Neural progenitor cell (in vitro differentiated cells): ENCODE data around the gene LRRIQ4. TPM values are rescaled to one million over a fixed set of nuclear protein-coding genes. Genes with fewer than 3 reads are reported as not detected.

Source experiments
- DNase-seq: peaks from one replicate; pipeline ENCODE4 v3.0.0-alpha.2; 2016; ENCODE audit warnings: low spot score
- H2AFZ ChIP-seq: fragments of 200-600 bp; sonication (generic); replicated peaks from 2 replicates; pipeline ENCODE4 v1.6.1; 2016; ENCODE audit warnings: antibody characterized with exemption
- H3F3A ChIP-seq: fragments of 200-600 bp; sonication (generic); 2 replicates; pipeline ENCODE4 v1.6.1; 2016; ENCODE audit warnings: antibody characterized with exemption, low read depth
- H3K27ac ChIP-seq: fragments of 200-600 bp; sonication (generic); 2 replicates; pipeline ENCODE4 v1.5.1; 2016; ENCODE audit warnings: mild to moderate bottlenecking
- H3K27me3 ChIP-seq: fragments of 200-600 bp; sonication (generic); 2 replicates; pipeline ENCODE4 v1.6.1; 2016; ENCODE audit warnings: mild to moderate bottlenecking, moderate library complexity
- H3K36me3 ChIP-seq: fragments of 200-600 bp; sonication (generic); 2 replicates; pipeline ENCODE4 v1.5.1; 2016
- H3K4me1 ChIP-seq: fragments of 200-600 bp; sonication (generic); 2 replicates; pipeline ENCODE4 v1.6.1; 2016; ENCODE audit warnings: mixed run types
- H3K4me2 ChIP-seq: fragments of 200-600 bp; sonication (generic); 2 replicates; pipeline ENCODE4 v1.6.1; 2016
- H3K4me3 ChIP-seq: fragments of 200-600 bp; sonication (generic); 2 replicates; pipeline ENCODE4 v1.5.1; 2016
- H3K79me2 ChIP-seq: fragments of 200-600 bp; sonication (generic); 2 replicates; pipeline ENCODE4 v1.6.1; 2016; ENCODE audit warnings: low read depth
- H3K9ac ChIP-seq: fragments of 200-600 bp; sonication (generic); 2 replicates; pipeline ENCODE4 v1.6.1; 2016
- H3K9me3 ChIP-seq: fragments of 200-600 bp; sonication (generic); 2 replicates; pipeline ENCODE4 v1.5.1; 2016; ENCODE audit warnings: low read depth
- H4K20me1 ChIP-seq: fragments of 200-600 bp; sonication (generic); 2 replicates; pipeline ENCODE4 v1.6.1; 2016; ENCODE audit warnings: low read depth
- H3K27ac Mint-ChIP-seq: 3 replicates; pipeline ENCODE4 v1.8.0; 2021; ENCODE audit warnings: mixed read lengths
- H3K27me3 Mint-ChIP-seq: 2 replicates; pipeline ENCODE4 v1.8.0; 2022; ENCODE audit warnings: low read depth, mild to moderate bottlenecking, inconsistent platforms, moderate library complexity, mixed read lengths; ENCODE audit not compliant: insufficient read depth
- H3K36me3 Mint-ChIP-seq: 3 replicates; pipeline ENCODE4 v1.8.0; 2021; ENCODE audit warnings: mixed read lengths
- H3K4me1 Mint-ChIP-seq: 3 replicates; pipeline ENCODE4 v1.8.0; 2021; ENCODE audit warnings: mixed read lengths
- H3K4me3 Mint-ChIP-seq: 3 replicates; pipeline ENCODE4 v1.8.0; 2021; ENCODE audit warnings: mild to moderate bottlenecking, moderate library complexity, mixed read lengths
- H3K9me3 Mint-ChIP-seq: 3 replicates; pipeline ENCODE4 v1.8.0; 2020; ENCODE audit warnings: mixed read lengths
- CTCF ChIP-seq: fragments of 200-600 bp; sonication (generic); IDR thresholded peaks from 2 replicates; pipeline ENCODE4 v1.5.1; 2017; ENCODE audit warnings: antibody characterized with exemption, mild to moderate bottlenecking
- EZH2 ChIP-seq: fragments of 200-600 bp; sonication (generic); IDR thresholded peaks from 2 replicates; pipeline ENCODE4 v1.6.1; 2017; ENCODE audit warnings: antibody characterized with exemption, mild to moderate bottlenecking, moderate library complexity
- EZH2phosphoT487 ChIP-seq: fragments of 200-600 bp; sonication (generic); IDR thresholded peaks from 2 replicates; pipeline ENCODE4 v1.6.1; 2017; ENCODE audit warnings: antibody characterized with exemption
- total RNA-seq: library from RNA; depleted of rRNA; stranded (reverse); fragments of >200 nt; gene quantifications from 2 replicates; pipeline ENCODE4 v1.2.3, GENCODE V29; 2015; ENCODE audit warnings: low replicate concordance

Gene LRRIQ4
- total RNA-seq, 1 donor from 2014 or later: not detected

GRCh38 chr3:169790219-169790618, 22.5 kb upstream of the LRRIQ4 start:
- Histone ChIP-seq H3K4me1 (no peaks in the 10 kb centered on the region), H3K27me3 (no peaks in the 10 kb centered on the region), H3K27ac (no peak overlapping the region), H3K9ac (no peak overlapping the region), H3K4me3 (no peak overlapping the region), H2AFZ (no peak overlapping the region), H4K20me1 (no peaks in the 10 kb centered on the region), H3K9me3 (no peaks in the 10 kb centered on the region), H3K36me3 (peaks cover 5% of the 10 kb centered on the region), H3K4me2 (no peak overlapping the region), H3K79me2 (no peaks in the 10 kb centered on the region), H3F3A (no peaks in the 10 kb centered on the region)
- H3K9me3 Mint-ChIP-seq: no peaks in the 10 kb centered on the region
- H3K27ac Mint-ChIP-seq: no peak overlapping the region
- no peaks in the 10 kb centered on the region for H3K4me1 Mint-ChIP-seq
- no peak for TF ChIP-seq EZH2
- TF ChIP-seq EZH2phosphoT487: no peak
- no peak for TF ChIP-seq CTCF
- DNase-seq: no peak
- no peak overlapping the region for H3K4me3 Mint-ChIP-seq
- no peaks in the 10 kb centered on the region for H3K27me3 Mint-ChIP-seq
- H3K36me3 Mint-ChIP-seq: peaks cover 11% of the 10 kb centered on the region

GRCh38 chr3:169790687-169791429, 21.8 kb upstream of the LRRIQ4 start:
- peaks cover 8% of the 10 kb centered on the region for H3K36me3 Mint-ChIP-seq
- no peaks in the 10 kb centered on the region for H3K27me3 ChIP-seq
- no peaks in the 10 kb centered on the region for H3K27me3 Mint-ChIP-seq
- H3K4me3 ChIP-seq: no peak overlapping the region
- H3K4me2 ChIP-seq: no peak overlapping the region
- no peaks in the 10 kb centered on the region for H3K9me3 ChIP-seq
- H3K27ac Mint-ChIP-seq: no peak overlapping the region
- no peak overlapping the region for H3K27ac ChIP-seq
- no peak for DNase-seq
- peaks cover 5% of the 10 kb centered on the region for H3K36me3 ChIP-seq
- no peaks in the 10 kb centered on the region for H3K9me3 Mint-ChIP-seq
- H3K4me1 Mint-ChIP-seq: no peaks in the 10 kb centered on the region
- H3K4me3 Mint-ChIP-seq: no peak overlapping the region
- no peaks in the 10 kb centered on the region for H3F3A ChIP-seq
- no peaks in the 10 kb centered on the region for H3K4me1 ChIP-seq
- no peak overlapping the region for H3K9ac ChIP-seq
- no peaks in the 10 kb centered on the region for H4K20me1 ChIP-seq
- no peak overlapping the region for H2AFZ ChIP-seq
- TF ChIP-seq EZH2: no peak
- no peak for TF ChIP-seq EZH2phosphoT487
- no peak for TF ChIP-seq CTCF
- H3K79me2 ChIP-seq: no peaks in the 10 kb centered on the region

GRCh38 chr3:169792359-169792758, 20.3 kb upstream of the LRRIQ4 start:
- H3K4me1 ChIP-seq: no peaks in the 10 kb centered on the region
- no peak overlapping the region for H3K4me3 ChIP-seq
- H3K4me2 ChIP-seq: no peak overlapping the region
- H3K79me2 ChIP-seq: no peaks in the 10 kb centered on the region
- no peaks in the 10 kb centered on the region for H3K4me1 Mint-ChIP-seq
- no peak overlapping the region for H3K4me3 Mint-ChIP-seq
- H3K27me3 Mint-ChIP-seq: no peaks in the 10 kb centered on the region
- DNase-seq: no peak
- H2AFZ ChIP-seq: no peak overlapping the region
- H3K27ac ChIP-seq: no peak overlapping the region
- peaks cover 5% of the 10 kb centered on the region for H3K36me3 ChIP-seq
- no peaks in the 10 kb centered on the region for H3F3A ChIP-seq
- no peak overlapping the region for H3K9ac ChIP-seq
- TF ChIP-seq CTCF (no peak), EZH2 (no peak), EZH2phosphoT487 (no peak)
- no peaks in the 10 kb centered on the region for H3K27me3 ChIP-seq
- H3K36me3 Mint-ChIP-seq: peaks cover 4% of the 10 kb centered on the region
- H3K27ac Mint-ChIP-seq: no peak overlapping the region
- no peaks in the 10 kb centered on the region for H4K20me1 ChIP-seq
- no peaks in the 10 kb centered on the region for H3K9me3 ChIP-seq
- no peaks in the 10 kb centered on the region for H3K9me3 Mint-ChIP-seq
